HEK293T (cell line): ENCODE data around the gene CRIM1.

Source experiments
- BHLHE40 ChIP-seq: fragments of 450-650 bp; IDR thresholded peaks from 2 replicates; pipeline ENCODE4 v1.6.1; 2016; ENCODE audit warnings: mild to moderate bottlenecking, moderate library complexity, borderline replicate concordance
- ELF4 ChIP-seq: fragments of 450-650 bp; IDR thresholded peaks from 2 replicates; pipeline ENCODE4 v1.6.1; 2017; ENCODE audit warnings: antibody characterized with exemption
- NFRKB ChIP-seq: fragments of 450-650 bp; IDR thresholded peaks from 2 replicates; pipeline ENCODE4 v1.6.1; 2016; ENCODE audit warnings: mild to moderate bottlenecking, moderate library complexity
- SUZ12 ChIP-seq: fragments of 450-650 bp; IDR thresholded peaks from 2 replicates; pipeline ENCODE4 v1.6.1; 2016; ENCODE audit warnings: mild to moderate bottlenecking
- TARDBP ChIP-seq: fragments of 450-650 bp; IDR thresholded peaks from 2 replicates; pipeline ENCODE4 v1.6.1; 2016

- TF ChIP-seq BHLHE40, result no peak
- TF ChIP-seq ELF4, result no peak
- TF ChIP-seq TARDBP, result no peak
- TF ChIP-seq NFRKB, result no peak
- TF ChIP-seq SUZ12, result no peak
Measured at GRCh38 chr2:36329251-36329650, 26.3 kb upstream of the CRIM1 start.
